Lower lobe of right lung (tissue), 2 donors: ENCODE data around the gene SMYD3. TPM values are rescaled to one million over a fixed set of nuclear protein-coding genes. Genes with fewer than 3 reads are reported as not detected.

Experiments
- ATAC-seq, 2 donors: fragments of 200-7000 bp; cut with Tn5 transposase; one replicate each; pipeline ENCODE4 v1.9.1; 2020 to 2022; ENCODE audit warnings: mild to moderate bottlenecking in 2 of 2, moderate library complexity in 2 of 2
- DNase-seq: peaks from one replicate; pipeline ENCODE4 v3.0.0-alpha.2; 2020
- H3K27ac ChIP-seq: fragments of 200-600 bp; one replicate; pipeline ENCODE4 v1.8.0; 2022
- H3K27me3 ChIP-seq: fragments of 200-600 bp; one replicate; pipeline ENCODE4 v1.8.0; 2022; ENCODE audit warnings: low read depth
- H3K36me3 ChIP-seq: fragments of 200-600 bp; one replicate; pipeline ENCODE4 v1.8.0; 2022; ENCODE audit warnings: mild to moderate bottlenecking
- H3K4me1 ChIP-seq: fragments of 200-600 bp; one replicate; pipeline ENCODE4 v1.8.0; 2022
- H3K4me3 ChIP-seq: fragments of 200-600 bp; one replicate; pipeline ENCODE4 v1.8.0; 2022; ENCODE audit warnings: mild to moderate bottlenecking
- H3K9me3 ChIP-seq: fragments of 200-600 bp; one replicate; pipeline ENCODE4 v1.8.0; 2022
- CTCF ChIP-seq: fragments of 200-600 bp; IDR thresholded peaks from one replicate; pipeline ENCODE4 v1.8.0; 2022; ENCODE audit warnings: antibody characterized with exemption, mild to moderate bottlenecking
- intact Hi-C: fragments of 100-400 bp; cut with DNase I; formaldehyde crosslinking; loops from one replicate; pipeline ENCODE4 v1.11.0; 2022
- total RNA-seq: library from RNA; stranded (reverse); fragmentation: NEBNext Ultra II Directional; extraction: Animal tissue kit (Norgen Biotek cat#: 25700); gene quantifications from one replicate; pipeline ENCODE4 v1.2.1, GENCODE V29; 2021
- donor health status: DM: no; HTN: yes; CAD: no; lungs with severe emphysema.

The SMYD3 gene
- total RNA-seq, 1 donor from 2014 or later = 20.5 TPM

GRCh38 chr1:246471688-246472087, 35.4 kb downstream of the SMYD3 start:
- Histone ChIP-seq H3K4me1 (no peaks in the 10 kb centered on the region), H3K36me3 (no peaks in the 10 kb centered on the region), H3K27me3 (no peaks in the 10 kb centered on the region), H3K27ac (no peak overlapping the region), H3K4me3 (no peak overlapping the region), H3K9me3 (no peaks in the 10 kb centered on the region)
- no peak for TF ChIP-seq CTCF
- DNase-seq (no peak), ATAC-seq (no peak)
- intact Hi-C loops = no loop called here

DNA sequence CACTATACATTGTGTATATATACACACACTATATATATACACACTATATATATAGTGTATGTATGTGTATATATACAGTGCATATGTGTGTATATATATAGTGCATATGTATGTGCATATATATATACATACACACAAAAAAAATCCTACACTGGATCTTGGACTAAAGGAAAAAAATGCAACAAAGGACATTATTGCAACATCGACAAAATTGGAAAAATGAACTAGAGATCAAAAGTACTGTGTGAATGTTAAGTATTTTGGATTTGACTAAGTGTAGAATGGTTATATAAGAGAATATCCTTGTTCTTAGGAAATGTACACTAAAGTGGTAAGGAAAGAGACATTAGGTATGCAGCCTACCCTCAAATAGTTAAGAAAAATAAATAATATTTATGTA, 36.5 kb downstream of the SMYD3 start:
- Histone ChIP-seq H3K27me3 (no peaks in the 10 kb centered on the region), H3K4me1 (no peaks in the 10 kb centered on the region), H3K27ac (no peak overlapping the region), H3K9me3 (no peaks in the 10 kb centered on the region), H3K4me3 (no peak overlapping the region), H3K36me3 (no peaks in the 10 kb centered on the region)
- no peak for TF ChIP-seq CTCF
- DNase-seq = no peak
- intact Hi-C loops = no loop called here
- no peak for ATAC-seq

- Histone ChIP-seq H3K36me3 (no peaks in the 10 kb centered on the region), H3K4me3 (no peak overlapping the region), H3K27me3 (no peaks in the 10 kb centered on the region), H3K9me3 (no peaks in the 10 kb centered on the region), H3K27ac (no peak overlapping the region), H3K4me1 (no peaks in the 10 kb centered on the region)
- DNase-seq (no peak), ATAC-seq (no peak)
- TF ChIP-seq CTCF = no peak
- intact Hi-C loops = no loop called here
Observed at GRCh38 chr1:246462986-246463385, 44.1 kb downstream of the SMYD3 start.

- Histone ChIP-seq H3K9me3 (no peaks in the 10 kb centered on the region), H3K27ac (no peak overlapping the region), H3K36me3 (no peaks in the 10 kb centered on the region), H3K27me3 (no peaks in the 10 kb centered on the region), H3K4me1 (no peaks in the 10 kb centered on the region), H3K4me3 (no peak overlapping the region)
- intact Hi-C loops = no loop called here
- DNase-seq (no peak), ATAC-seq (no peak)
- no peak for TF ChIP-seq CTCF
Observed at GRCh38 chr1:246460406-246460805, 46.7 kb downstream of the SMYD3 start.

DNA sequence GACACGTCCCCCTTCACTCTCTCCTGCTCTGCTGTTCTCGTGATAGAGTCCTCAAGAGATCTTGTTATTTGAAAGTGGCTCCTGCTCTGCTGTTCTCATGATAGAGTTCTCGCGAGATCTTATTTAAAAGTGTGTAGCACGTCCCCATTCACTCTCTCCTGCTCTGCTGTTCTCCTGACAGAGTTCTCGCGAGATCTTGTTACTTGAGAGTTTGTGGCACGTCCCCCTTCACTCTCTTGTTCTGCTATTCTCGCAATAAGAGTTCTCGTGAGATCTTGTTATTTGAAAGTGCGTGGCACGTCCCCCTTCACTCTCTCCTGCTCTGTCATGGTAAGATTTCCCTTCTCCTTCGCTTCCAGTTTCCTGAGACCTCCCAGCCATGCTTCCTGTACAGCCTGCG, 47.9 kb downstream of the SMYD3 start:
- no peak overlapping the region for H3K4me3 ChIP-seq
- no peak for ATAC-seq
- intact Hi-C loops = loop anchor here (10.0 kb wide), 1 partner anchor 444 kb away; no protein-coding TSS in a partner anchor
- no peaks in the 10 kb centered on the region for H3K27me3 ChIP-seq
- H3K4me1 ChIP-seq = no peaks in the 10 kb centered on the region
- H3K36me3 ChIP-seq = no peaks in the 10 kb centered on the region
- no peak overlapping the region for H3K27ac ChIP-seq
- no peaks in the 10 kb centered on the region for H3K9me3 ChIP-seq
- TF ChIP-seq CTCF = no peak
- DNase-seq = no peak

DNA sequence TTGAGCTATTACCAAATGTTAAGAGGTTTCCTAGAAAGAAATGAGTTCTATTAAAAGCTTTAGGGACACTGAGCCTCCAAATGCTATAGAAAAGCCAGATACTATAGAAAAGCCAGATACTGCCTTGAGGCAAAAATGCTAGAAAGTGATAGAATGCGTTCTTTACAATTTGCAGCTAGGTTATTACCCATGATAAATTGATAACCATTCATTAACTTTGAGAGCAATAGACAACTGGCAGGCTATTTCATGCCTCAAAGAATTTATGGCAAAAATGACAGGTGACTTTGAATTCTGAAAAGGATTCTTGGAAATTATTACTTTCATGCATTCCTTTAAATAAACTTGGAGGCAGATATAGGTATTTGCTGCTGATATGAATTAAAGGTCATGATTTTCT, 51.6 kb downstream of the SMYD3 start:
- Histone ChIP-seq H3K4me1 (no peaks in the 10 kb centered on the region), H3K36me3 (no peaks in the 10 kb centered on the region), H3K27ac (no peak overlapping the region), H3K4me3 (no peak overlapping the region), H3K9me3 (no peaks in the 10 kb centered on the region), H3K27me3 (no peaks in the 10 kb centered on the region)
- no peak for ATAC-seq
- intact Hi-C loops = loop anchor here (10.0 kb wide), 1 partner anchor 441 kb away; no protein-coding TSS in a partner anchor
- no peak for DNase-seq
- no peak for TF ChIP-seq CTCF
